Smooth muscle cell of bladder (primary cell): ENCODE measurements around the gene PCDHGA2. TPM values are rescaled to one million over a fixed set of nuclear protein-coding genes. Genes with fewer than 3 reads are reported as not detected.

Source experiments
- total RNA-seq: library from RNA; depleted of rRNA; stranded (reverse); fragments of >200 nt; gene quantifications from 2 replicates; pipeline ENCODE4 v1.2.3, GENCODE V29; 2014

The PCDHGA2 gene
- 2.7 and 2.8 TPM in 2 replicates for total RNA-seq

DNA sequence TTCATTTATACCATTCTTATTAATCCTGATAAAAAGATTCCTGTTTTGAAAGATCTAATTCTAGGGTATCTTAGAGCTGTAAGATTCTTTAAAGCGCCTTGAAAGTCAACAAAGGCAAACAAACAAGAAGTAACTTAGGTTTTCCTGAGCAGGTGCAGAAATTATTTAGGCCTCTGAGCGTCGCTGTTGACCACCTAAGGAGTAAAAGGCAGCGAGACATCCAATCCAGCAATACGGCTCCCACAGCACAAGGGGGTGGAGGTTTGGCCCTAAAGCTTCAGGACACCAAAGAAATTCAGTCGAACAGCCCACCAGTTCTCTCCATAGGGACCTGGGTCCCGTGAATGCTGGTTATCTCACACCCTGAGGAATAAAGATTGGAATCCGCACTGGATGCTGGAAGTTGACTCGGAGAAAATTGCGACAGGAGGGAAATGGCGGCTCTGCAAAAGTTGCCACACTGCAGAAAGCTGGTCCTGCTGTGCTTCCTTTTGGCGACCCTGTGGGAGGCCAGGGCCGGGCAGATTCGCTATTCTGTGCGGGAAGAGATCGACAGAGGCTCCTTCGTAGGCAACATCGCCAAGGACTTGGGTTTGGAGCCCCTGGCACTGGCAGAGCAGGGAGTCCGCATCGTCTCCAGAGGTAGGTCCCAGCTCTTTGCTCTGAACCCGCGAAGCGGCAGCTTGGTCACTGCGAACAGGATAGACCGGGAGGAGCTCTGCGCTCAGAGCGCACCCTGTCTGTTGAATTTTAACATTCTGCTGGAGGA is at the start of gene PCDHGA2:
Gene PCDHGA2, plus strand, starts transcription at position 223 of the 769 bp plus-strand sequence.

DNA sequence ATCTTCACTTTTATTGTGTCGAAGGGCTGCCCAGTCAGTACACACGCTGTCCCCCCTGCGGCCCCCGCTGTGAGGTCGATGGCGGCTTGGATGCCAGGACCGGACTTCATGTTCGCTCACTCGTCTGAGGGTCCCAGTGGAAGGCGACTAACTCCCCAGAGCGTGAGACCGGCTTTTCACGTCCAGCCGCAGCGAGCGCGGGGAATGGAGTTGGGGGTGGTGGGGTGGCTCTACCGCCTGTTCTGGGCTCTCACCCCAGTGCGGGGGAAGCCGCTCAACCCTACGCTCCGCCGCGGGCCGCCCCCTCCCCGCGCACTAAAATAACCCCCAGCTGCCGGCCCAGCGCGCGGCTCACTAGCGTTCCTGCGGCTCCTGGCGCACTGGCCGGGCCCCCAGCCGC is 34.8 kb upstream of the PCDHGA2 start, which contains the start of gene SLC25A2:
Gene SLC25A2, minus strand, starts transcription at position 294 of the 400 bp plus-strand sequence. Its CDS starts 184 bp downstream, at position 110.

DNA sequence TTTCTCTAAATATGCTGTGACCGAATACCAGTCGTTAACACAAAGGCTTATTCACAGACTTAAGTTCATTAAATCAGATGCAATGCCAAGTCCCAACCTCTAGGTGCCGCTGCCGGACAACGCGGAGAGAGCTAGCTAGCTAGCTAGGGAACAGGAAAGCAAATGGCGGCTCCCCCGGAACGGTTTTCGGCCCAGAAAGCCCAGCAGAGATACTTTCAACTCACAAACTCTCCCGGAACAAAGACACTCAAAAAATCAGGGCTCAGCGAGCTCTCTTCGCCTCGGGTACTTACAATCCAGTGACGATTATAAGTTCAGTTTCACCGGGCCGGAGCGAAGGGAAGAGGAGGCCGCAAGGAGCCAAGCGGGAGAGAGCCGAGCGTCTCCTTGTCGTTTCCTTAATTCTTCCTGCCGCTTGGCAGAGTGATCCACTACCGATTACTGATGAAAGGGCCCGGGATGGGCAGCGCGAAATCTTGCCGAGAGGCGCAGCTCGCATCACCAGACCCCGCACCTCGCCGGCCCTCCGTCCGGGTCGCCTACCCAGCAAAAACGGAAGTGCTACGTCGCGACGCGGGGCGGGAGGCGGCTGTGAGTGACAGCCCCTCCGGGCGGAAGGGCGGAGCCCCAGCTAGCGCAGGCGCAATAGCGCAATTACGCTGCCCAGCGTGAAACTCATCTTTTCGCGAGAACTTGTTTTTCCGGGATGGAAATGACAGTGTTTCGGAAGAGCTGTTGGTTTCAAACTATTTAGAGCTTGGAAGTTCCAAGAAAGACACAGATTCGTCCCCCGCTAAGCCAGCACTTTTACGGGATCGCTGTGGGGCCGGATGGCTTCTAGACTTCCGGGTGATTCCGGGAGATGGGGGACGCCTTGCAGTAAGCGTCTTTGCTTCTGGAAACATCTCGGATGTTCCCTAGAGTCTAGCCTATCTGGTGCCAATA is 18.1 kb upstream of the PCDHGA2 start, which contains the start of gene TAF7:
Gene TAF7, minus strand, starts transcription at position 560 of the 945 bp plus-strand sequence. CDS start 740 bp downstream, outside the sequence.

DNA sequence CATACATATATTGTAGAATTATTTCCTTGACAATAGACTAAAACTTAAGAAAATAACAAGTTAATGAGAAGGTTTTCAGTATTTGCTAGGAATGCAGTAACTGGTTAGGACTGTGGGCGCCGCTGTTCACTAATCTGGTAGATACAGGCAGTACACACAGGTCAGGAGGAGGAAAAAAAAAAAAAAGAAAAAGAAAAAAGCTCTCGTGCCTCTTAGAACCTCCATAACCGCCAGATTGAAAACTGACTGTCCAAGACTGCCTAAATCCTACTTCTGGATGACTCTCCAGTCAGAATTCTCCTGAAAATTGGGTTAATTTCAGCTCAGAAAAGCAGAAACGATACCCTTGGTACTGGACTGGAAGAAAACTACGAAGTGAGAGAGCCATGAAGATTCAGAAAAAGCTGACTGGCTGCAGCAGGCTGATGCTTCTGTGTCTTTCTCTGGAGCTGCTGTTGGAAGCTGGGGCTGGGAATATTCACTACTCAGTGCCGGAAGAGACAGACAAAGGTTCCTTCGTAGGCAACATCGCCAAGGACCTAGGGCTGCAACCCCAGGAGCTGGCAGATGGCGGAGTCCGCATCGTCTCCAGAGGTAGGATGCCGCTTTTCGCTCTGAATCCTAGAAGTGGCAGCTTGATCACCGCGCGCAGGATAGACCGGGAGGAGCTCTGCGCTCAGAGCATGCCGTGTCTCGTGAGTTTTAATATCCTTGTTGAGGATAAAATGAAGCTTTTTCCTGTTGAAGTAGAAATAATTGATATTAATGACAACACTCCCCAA is 8.1 kb upstream of the PCDHGA2 start, which contains the start of gene PCDHGA1:
Gene PCDHGA1, plus strand, starts transcription at position 216 of the 782 bp plus-strand sequence.

DNA sequence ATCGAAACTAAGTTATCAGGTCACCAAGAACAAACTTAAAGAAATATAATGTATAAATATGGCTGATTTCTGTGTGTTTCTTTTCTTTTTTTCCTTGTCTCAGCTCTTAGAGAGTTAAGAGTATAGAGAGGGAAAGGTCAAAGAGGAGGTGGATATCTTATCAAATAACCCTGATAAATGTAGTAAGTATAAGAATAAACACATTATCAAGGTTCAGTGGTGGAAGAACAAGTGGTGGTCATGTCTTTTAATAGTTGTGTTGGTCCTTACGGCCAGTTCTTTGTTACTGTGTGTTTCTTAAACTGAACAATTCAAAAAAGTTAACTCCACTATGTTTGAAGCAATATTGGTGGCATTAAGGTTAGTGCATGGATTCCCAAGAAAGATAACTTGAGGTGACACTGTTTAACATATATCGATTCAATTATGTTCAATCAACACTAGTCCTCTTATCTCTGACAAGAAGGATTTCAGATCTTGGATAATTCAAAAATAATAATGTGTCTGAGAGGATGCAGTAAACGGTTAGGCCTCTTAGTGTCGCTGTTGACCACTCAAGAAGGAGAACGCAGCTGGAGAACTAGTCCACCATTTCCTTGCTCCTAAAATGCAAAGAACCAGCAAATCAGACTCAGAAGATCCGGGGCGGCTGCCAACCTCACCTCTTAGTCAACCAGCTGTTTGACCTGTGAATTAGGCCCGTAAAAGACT is 4.8 kb downstream of the PCDHGA2 start, which contains the start of gene PCDHGA3:
Gene PCDHGA3, plus strand, starts transcription at position 588 of the 711 bp plus-strand sequence. CDS start 205 bp downstream, outside the sequence.

DNA sequence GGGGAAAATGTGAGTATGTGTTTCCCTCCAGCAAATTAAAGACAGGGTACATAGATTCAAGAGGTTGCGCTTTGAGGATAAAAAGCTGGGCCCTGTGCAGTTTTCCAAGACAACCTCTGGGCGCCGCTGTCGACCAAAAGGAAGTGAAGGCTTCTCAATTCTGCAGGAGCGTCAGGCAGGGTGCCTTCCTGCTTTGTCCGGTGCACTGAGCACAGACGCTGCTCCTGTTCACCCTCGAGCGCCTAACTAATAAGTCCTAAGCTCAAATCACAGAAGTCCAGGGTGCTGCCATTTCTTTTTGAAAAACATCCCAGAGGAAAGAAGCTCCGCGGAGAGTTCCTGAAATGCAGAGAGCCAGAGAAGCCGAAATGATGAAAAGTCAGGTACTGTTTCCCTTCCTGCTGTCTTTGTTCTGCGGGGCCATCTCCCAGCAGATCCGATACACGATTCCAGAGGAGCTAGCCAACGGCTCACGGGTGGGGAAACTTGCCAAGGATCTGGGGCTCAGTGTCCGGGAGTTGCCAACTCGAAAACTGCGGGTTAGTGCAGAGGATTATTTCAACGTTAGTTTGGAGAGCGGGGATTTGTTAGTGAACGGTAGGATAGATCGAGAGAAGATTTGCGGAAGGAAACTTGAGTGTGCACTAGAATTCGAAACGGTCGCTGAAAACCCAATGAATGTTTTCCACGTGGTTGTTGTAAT is 11.5 kb downstream of the PCDHGA2 start, which contains the start of gene PCDHGB1:
Gene PCDHGB1, plus strand, starts transcription at position 183 of the 703 bp plus-strand sequence. Its CDS starts 162 bp downstream, at position 345.

DNA sequence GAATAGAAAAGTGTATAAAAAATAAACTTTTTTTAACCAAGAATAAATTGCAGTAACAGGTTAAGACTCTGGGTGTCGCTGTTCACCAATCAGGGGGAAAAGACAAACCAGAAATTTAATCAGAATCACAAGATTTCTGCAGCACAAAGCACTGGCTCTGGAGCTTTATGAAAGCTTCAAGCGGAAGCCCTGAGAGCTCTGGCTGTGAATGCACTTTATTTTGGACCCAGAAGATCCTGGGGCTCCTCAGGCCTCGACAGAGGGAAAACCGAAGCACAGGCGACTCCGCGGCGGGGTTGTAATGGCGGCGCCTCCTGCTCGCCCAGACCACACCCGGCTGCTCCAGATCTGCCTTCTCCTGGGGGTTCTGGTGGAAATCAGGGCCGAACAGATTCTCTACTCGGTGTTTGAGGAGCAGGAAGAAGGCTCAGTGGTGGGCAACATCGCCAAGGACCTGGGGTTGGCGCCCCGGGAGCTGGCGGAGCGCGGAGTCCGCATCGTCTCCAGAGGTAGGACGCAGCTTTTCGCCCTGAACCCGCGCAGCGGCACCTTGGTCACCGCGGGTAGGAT is 16.4 kb downstream of the PCDHGA2 start, which contains the start of gene PCDHGA4:
Gene PCDHGA4, plus strand, starts transcription at position 122 of the 570 bp plus-strand sequence. Its CDS starts 87 bp downstream, at position 209.

DNA sequence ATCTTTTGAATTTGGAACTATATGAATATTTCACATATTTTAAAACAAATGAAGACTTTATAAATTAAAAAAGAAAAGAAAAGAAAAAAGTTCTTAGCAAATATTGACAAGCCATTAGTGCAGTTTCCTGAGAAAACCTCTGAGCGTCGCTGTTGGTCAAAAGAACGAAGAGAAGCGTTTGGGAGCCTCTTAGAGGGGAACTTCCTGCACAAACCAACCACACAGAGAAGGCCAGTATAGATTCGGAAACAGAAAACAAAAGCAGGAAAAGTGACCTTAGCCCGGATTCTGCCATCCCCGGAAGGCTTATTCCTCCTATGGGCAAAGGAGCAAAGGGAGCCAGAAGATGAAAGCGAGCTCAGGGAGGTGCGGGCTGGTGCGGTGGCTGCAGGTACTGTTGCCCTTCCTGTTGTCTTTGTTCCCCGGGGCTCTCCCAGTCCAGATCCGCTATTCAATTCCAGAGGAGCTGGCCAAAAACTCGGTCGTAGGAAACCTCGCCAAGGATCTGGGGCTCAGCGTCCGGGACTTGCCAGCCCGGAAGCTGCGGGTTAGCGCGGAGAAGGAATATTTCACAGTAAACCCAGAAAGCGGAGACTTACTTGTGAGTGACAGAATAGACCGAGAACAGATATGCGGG is 21.3 kb downstream of the PCDHGA2 start, which contains the start of gene PCDHGB2:
Gene PCDHGB2, plus strand, starts transcription at position 205 of the 637 bp plus-strand sequence. Its CDS starts 142 bp downstream, at position 347.

DNA sequence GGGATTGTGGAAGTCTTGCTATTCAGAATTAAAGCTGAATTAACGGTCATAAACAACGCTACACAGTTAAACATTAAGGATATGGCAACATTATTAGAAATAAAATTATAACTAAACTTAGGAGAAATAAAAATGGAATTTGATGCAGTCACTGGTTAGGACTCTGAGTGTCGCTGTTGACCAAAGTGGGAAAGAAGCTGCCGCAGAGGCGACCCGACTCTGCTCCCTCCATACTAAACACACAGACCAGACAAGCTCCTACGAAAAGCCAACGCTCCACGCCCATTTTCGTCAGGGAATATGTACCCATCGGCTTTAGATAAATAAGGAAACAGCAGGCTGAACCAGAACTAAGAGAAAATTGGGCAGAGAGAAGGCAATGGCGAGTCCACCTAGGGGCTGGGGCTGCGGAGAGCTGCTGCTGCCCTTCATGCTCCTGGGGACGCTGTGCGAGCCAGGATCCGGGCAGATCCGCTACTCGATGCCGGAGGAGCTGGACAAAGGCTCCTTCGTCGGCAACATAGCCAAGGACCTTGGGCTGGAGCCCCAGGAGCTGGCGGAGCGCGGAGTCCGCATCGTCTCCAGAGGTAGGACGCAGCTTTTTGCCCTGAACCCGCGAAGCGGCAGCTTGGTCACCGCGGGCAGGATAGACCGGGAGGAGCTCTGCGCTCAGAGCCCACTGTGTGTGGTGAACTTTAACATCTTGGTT is 25.5 kb downstream of the PCDHGA2 start, which contains the start of gene PCDHGA5:
Gene PCDHGA5, plus strand, starts transcription at position 211 of the 709 bp plus-strand sequence. Its CDS starts 169 bp downstream, at position 380.

DNA sequence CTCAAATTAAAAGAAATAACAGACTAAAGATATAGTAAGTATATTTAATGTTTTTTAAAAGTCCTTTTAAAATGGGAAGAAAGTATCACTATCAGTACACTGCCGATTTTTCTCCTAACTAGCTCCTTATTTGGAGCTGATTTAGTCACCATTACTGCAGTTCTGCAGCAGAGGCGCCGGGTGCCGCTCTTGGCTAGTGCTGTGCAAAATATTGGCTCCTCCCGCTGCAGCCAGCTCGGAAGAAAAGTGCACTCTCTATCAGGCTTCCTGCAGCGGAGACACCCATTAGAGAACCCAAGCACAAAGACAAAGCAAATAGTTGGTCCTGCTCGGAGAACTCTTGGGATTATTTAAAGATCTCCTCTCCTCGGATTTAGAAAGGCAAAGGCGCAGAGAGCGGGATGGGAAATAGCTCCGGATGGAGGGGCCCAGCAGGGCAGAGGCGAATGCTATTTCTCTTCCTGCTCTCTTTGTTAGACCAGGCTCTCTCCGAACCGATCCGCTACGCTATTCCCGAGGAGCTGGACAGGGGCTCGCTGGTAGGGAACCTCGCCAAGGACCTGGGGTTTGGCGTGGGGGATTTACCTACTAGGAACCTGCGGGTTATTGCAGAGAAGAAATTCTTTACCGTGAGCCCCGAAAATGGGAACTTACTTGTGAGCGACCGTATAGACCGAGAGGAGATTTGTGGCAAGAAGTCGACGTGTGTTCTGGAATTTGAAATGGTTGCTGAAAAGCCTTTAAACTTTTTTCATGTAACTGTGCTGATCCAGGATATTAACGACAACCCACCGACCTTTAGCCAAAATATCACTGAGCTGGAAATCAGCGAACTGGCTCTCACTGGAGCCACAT is 31.7 kb downstream of the PCDHGA2 start, which contains the start of gene PCDHGB3:
Gene PCDHGB3, plus strand, starts transcription at position 249 of the 855 bp plus-strand sequence. Its CDS starts 153 bp downstream, at position 402.

DNA sequence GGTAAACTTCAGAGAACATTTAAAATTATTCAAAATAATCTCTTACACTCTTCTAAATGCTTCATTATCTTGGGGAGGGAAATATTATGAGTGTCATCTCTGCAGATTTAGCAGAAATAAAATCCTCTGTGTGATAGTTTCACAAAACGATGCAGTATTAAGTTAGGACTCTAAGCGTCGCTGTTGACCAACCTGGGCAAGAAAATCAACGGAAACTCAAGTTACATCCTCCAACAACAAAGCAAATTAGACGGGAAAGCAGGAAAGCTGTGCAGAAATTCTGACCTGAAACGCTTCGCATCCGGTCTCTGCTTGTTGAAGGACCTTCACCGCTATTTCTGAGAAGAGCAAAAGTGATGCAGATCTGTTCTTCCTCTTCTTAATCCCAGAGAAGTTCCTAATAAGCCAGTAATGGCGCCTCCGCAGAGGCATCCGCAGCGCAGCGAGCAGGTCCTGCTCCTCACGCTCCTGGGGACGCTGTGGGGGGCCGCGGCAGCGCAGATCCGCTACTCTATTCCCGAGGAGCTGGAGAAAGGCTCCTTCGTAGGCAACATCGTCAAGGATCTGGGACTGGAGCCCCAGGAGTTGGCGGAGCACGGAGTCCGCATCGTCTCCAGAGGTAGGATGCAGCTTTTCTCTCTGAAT is 35.2 kb downstream of the PCDHGA2 start, which contains the start of gene PCDHGA6:
Gene PCDHGA6, plus strand, starts transcription at position 219 of the 645 bp plus-strand sequence. Its CDS starts 193 bp downstream, at position 412.

DNA sequence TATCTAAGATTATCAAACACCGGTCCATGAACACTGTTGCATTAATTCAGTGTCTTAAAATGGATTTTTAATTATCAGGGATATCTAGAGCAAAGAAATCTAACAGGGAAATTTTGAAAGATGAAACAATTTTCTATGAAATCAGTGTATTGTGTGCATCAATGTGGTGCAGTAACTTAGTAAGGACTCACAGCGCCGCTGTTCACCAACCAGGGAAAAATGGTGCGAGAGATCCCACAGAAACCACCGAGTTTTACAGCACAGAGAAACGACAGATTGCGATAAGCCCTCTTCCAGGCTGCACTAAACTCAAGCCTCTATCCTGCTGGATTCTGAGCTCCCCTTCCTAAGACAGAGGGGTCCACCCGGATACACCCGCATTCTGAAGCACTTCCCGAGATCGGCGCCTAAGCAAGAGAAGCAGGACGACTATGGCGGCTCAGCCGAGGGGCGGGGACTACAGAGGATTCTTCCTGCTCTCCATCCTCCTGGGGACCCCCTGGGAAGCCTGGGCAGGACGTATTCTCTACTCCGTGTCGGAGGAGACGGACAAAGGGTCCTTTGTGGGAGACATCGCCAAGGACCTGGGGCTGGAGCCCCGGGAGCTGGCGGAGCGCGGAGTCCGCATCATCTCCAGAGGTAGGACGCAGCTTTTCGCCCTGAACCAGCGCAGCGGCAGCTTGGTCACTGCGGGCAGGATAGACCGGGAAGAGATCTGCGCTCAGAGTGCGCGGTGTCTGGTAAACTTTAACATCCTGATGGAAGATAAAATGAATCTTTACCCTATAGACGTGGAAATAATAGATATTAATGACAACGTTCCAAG is 44.1 kb downstream of the PCDHGA2 start, which contains the start of gene PCDHGA7:
Gene PCDHGA7, plus strand, starts transcription at position 274 of the 826 bp plus-strand sequence. Its CDS starts 158 bp downstream, at position 432.

DNA sequence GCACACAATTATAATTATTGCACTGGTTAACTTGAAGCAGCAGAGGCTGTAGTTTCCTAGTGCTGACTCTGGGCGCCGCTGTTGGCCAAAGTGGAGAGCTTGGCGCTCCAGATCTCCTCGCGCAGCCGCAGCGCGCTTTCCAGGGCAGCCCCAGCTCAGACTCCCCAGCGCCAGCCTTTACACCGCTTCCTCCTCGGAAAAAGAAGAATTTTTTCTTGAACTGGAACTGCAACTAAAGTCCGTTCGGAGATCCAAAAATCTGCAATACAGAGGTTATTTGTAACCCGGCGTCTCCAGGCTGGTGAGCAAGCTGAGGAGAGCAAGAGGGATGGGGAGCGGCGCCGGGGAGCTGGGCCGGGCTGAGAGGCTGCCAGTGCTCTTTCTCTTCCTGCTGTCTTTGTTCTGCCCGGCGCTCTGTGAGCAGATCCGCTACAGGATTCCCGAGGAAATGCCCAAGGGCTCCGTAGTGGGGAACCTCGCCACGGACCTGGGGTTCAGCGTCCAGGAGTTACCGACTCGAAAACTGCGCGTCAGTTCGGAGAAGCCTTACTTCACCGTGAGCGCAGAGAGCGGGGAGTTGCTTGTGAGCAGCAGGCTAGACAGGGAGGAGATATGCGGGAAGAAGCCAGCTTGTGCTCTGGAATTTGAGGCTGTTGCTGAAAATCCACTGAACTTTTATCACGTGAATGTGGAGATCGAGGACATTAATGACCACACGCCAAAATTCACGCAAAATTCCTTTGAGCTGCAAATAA is 49.2 kb downstream of the PCDHGA2 start, which contains the start of gene PCDHGB4:
Gene PCDHGB4, plus strand, starts transcription at position 142 of the 755 bp plus-strand sequence. Its CDS starts 187 bp downstream, at position 329.

DNA sequence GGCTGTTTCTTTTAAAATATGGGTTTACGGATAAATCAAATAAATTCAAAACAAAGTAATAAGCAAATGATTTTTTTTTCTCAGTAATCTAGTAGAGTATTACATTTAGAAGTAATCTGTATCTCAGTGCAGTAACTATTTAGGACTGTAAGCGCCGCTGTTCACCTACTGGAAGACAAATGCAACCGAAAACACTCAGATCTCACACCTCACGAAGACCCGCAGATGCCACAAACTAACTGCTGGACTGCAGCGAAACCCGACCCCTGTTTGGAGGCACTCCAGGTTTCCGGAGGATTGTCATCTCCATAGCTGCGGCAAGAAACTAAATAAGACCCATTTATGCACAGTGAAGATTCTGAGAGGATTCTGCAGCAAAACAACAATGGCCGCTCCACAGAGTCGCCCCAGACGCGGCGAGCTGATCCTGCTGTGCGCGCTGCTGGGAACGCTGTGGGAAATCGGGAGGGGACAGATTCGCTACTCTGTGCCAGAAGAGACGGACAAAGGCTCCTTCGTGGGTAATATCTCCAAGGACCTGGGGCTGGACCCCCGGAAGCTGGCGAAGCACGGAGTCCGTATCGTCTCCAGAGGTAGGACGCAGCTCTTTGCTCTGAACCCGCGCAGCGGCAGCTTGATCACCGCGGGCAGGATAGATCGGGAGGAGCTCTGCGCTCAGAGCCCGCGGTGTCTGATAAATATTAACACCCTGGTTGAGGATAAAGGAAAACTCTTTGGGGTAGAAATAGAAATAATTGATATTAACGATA is 54.1 kb downstream of the PCDHGA2 start, which contains the start of gene PCDHGA8:
Gene PCDHGA8, plus strand, starts transcription at position 205 of the 770 bp plus-strand sequence. Its CDS starts 181 bp downstream, at position 386.

